COLO829 (cell line): ENCODE results near the gene CDC26.
"Not testable (repeated sequence)": the region's sequence is repeated elsewhere in the genome, so short reads cannot be mapped to it uniquely, and the experiment has no call there.

Experiments used
- DNase-seq: peaks from one replicate; pipeline ENCODE4 v3.0.0; 2012; ENCODE audit warnings: low spot score

The CDC26 gene

GRCh38 chr9:113275157-113276131 lies at the start of gene CDC26, which contains the start of gene PRPF4:
Gene CDC26 (minus strand): TSS chr9:113275572. CDS start chr9:113272507, 3,065 bp downstream.
Gene PRPF4 (plus strand): TSS chr9:113275658. CDS start chr9:113275744, 86 bp downstream.
- peak; percentile 99 for DNase-seq

- no peak for DNase-seq
Observed at GRCh38 chr9:113322671-113323070, 47.3 kb upstream of the CDC26 start.

- no peak for DNase-seq
Observed at GRCh38 chr9:113320051-113320450, 44.7 kb upstream of the CDC26 start.

GRCh38 chr9:113319054-113319453 lies 43.7 kb upstream of the CDC26 start:
- DNase-seq = no peak

- no peak for DNase-seq
Observed at GRCh38 chr9:113317777-113318176, 42.4 kb upstream of the CDC26 start.

GRCh38 chr9:113316030-113316429 lies 40.7 kb upstream of the CDC26 start:
- no peak for DNase-seq

- no peak for DNase-seq
Observed at GRCh38 chr9:113315231-113315630, 39.9 kb upstream of the CDC26 start.

GRCh38 chr9:113313261-113313660 lies 37.9 kb upstream of the CDC26 start:
- DNase-seq = no peak

GRCh38 chr9:113311961-113312360 lies 36.6 kb upstream of the CDC26 start:
- DNase-seq = no peak

GRCh38 chr9:113310538-113310937 lies 35.2 kb upstream of the CDC26 start:
- DNase-seq = peak; percentile 6

- peak; percentile 53 for DNase-seq
Observed at GRCh38 chr9:113309204-113309813, 33.9 kb upstream of the CDC26 start.

- no peak for DNase-seq
Observed at GRCh38 chr9:113307396-113307975, 32.1 kb upstream of the CDC26 start.

- DNase-seq = no peak
Observed at GRCh38 chr9:113306566-113306965, 31.2 kb upstream of the CDC26 start.

- DNase-seq = no peak
Observed at GRCh38 chr9:113302792-113303418, 27.5 kb upstream of the CDC26 start, which contains the start of gene RNF183. Gene RNF183 (minus strand): TSS chr9:113303376. CDS start chr9:113298184, 5,192 bp downstream.

GRCh38 chr9:113301548-113301947 lies 26.2 kb upstream of the CDC26 start:
- DNase-seq = no peak

- no peak for DNase-seq
Observed at GRCh38 chr9:113299800-113300292, 24.5 kb upstream of the CDC26 start.

- no peak for DNase-seq
Observed at GRCh38 chr9:113298924-113299770, 23.8 kb upstream of the CDC26 start.

- no peak for DNase-seq
Observed at GRCh38 chr9:113298311-113298710, 22.9 kb upstream of the CDC26 start.

- DNase-seq = no peak
Observed at GRCh38 chr9:113296796-113297558, 21.6 kb upstream of the CDC26 start.

- not testable (repeated sequence) for DNase-seq
Observed at GRCh38 chr9:113296247-113296646, 20.9 kb upstream of the CDC26 start.
